Measurements from ENCODE around the gene TOMM40. TPM values are rescaled to one million over a fixed set of nuclear protein-coding genes. Genes with fewer than 3 reads are reported as not detected.

The TOMM40 gene
- total and polyA plus RNA-seq, 9 donors: 11.1 to 63.9 (median 39.9) TPM

- no peak for TF ChIP-seq POLR2A (IDR thresholded peaks at IDR 0.05)
- TF ChIP-seq CTCF (IDR thresholded peaks at IDR 0.05): no peak
- no peak for TF ChIP-seq EP300 (IDR thresholded peaks at IDR 0.05)
- Histone ChIP-seq H3K27ac (no peak overlapping the region), H3K9me3 (no peaks in the 10 kb centered on the region), H3K36me3 (no peaks in the 10 kb centered on the region), H3K4me1 (ENCODE audit: insufficient read depth) (peaks cover 7% of the 10 kb centered on the region), H3K27me3 (no peaks in the 10 kb centered on the region), H3K4me3 (no peak overlapping the region)
- intact Hi-C loops (cut with DNase I): loop anchor here in 3 of 4 donors (5.0 to 10.0 kb wide), 3 partner anchors 49 to 159 kb away; no protein-coding TSS in a partner anchor
- 65 to 76% (median 71%) methylated on average over 14 to 15 of the region's 15 CpGs for WGBS, 3 donors
- DNase-seq: peak in 2 of 5 donors; percentile 54 to 57
Measured at GRCh38 chr19:44903216-44903601, 12.2 kb downstream of the TOMM40 start.

- intact Hi-C loops (cut with DNase I): loop anchor here (2.0 to 10.0 kb wide), 5 partner anchors 45 to 158 kb away; no protein-coding TSS in a partner anchor
- Histone ChIP-seq H3K27ac (no peak overlapping the region), H3K36me3 (no peaks in the 10 kb centered on the region), H3K9me3 (no peaks in the 10 kb centered on the region), H3K4me3 (no peak overlapping the region), H3K27me3 (no peaks in the 10 kb centered on the region), H3K4me1 (ENCODE audit: insufficient read depth) (peaks cover 7% of the 10 kb centered on the region)
- DNase-seq: peak; percentile 68 to 92 (median 81)
- no peak for TF ChIP-seq EP300 (IDR thresholded peaks at IDR 0.05)
- TF ChIP-seq CTCF (IDR thresholded peaks at IDR 0.05): peak; percentile 97 to 98 (median 98)
- no peak for TF ChIP-seq POLR2A (IDR thresholded peaks at IDR 0.05)
- 9 to 12% (median 12%) methylated on average over 24 of the region's 24 CpGs for WGBS, 3 donors
Measured at GRCh38 chr19:44903602-44904425, 12.8 kb downstream of the TOMM40 start.

GRCh38 chr19:44904426-44904994 is 13.5 kb downstream of the TOMM40 start:
- DNase-seq: no peak
- Histone ChIP-seq H3K4me1 (ENCODE audit: insufficient read depth) (peaks cover 7% of the 10 kb centered on the region), H3K36me3 (no peaks in the 10 kb centered on the region), H3K27ac (no peak overlapping the region), H3K27me3 (no peaks in the 10 kb centered on the region), H3K9me3 (no peaks in the 10 kb centered on the region), H3K4me3 (no peak overlapping the region)
- WGBS, 3 donors: 40 to 50% (median 40%) methylated on average over 12 of the region's 12 CpGs
- TF ChIP-seq EP300 (IDR thresholded peaks at IDR 0.05) (no peak), POLR2A (IDR thresholded peaks at IDR 0.05) (no peak), CTCF (IDR thresholded peaks at IDR 0.05) (peak in 1 of 3 donors; percentile 9)
- intact Hi-C loops (cut with DNase I): loop anchor here (2.0 to 10.0 kb wide), 5 partner anchors 44 to 158 kb away; no protein-coding TSS in a partner anchor

- Histone ChIP-seq H3K4me3 (peak within 1 kb of the TSS; percentile 9), H3K4me1 (ENCODE audit: insufficient read depth) (peaks cover 7% of the 10 kb centered on the region), H3K27ac (peak within 1 kb of the TSS; percentile 58 to 67), H3K27me3 (no peaks in the 10 kb centered on the region), H3K9me3 (no peaks in the 10 kb centered on the region), H3K36me3 (no peaks in the 10 kb centered on the region)
- 0 to 1% (median 1%) methylated on average over 16 to 20 of the region's 20 CpGs for WGBS, 3 donors
- DNase-seq: peak in 4 of 5 donors; percentile 48 to 81 (median 70)
- intact Hi-C loops (cut with DNase I): loop anchor here in 2 of 4 donors (2.0 to 10.0 kb wide), 3 partner anchors 43 to 149 kb away; no protein-coding TSS in a partner anchor
- TF ChIP-seq POLR2A (IDR thresholded peaks at IDR 0.05): no peak
- no peak for TF ChIP-seq EP300 (IDR thresholded peaks at IDR 0.05)
- no peak for TF ChIP-seq CTCF (IDR thresholded peaks at IDR 0.05)
Measured at GRCh38 chr19:44905437-44906160, 14.5 kb downstream of the TOMM40 start, which contains the start of gene APOE. Gene APOE (plus strand): TSS chr19:44905796. CDS start chr19:44906625, 829 bp downstream.
